Cardiac muscle cell (in vitro differentiated cells and primary cell): ENCODE results near the gene ARL15. TPM values are rescaled to one million over a fixed set of nuclear protein-coding genes. Genes with fewer than 3 reads are reported as not detected.

Experiments
- DNase-seq, 2 donors: peaks; one replicate each; pipeline versions ENCODE4 v3.0.0 to v3.0.0-alpha.2; 2010 to 2017; ENCODE audit warnings: low read depth in 1 of 2, low spot score in 1 of 2
- H3K27ac ChIP-seq: fragments of 200-600 bp; sonication (generic); 2 replicates; pipeline ENCODE4 v1.5.1; 2016
- H3K27me3 ChIP-seq: fragments of 200-600 bp; sonication (generic); 2 replicates; pipeline ENCODE4 v1.6.0; 2016; ENCODE audit warnings: control low read depth
- H3K36me3 ChIP-seq: fragments of 200-600 bp; sonication (generic); 2 replicates; pipeline ENCODE4 v1.5.1; 2016; ENCODE audit warnings: control low read depth
- H3K4me1 ChIP-seq: fragments of 200-600 bp; sonication (generic); 2 replicates; pipeline ENCODE4 v1.8.1; 2017; ENCODE audit warnings: low read depth, mild to moderate bottlenecking, mixed run types
- H3K4me3 ChIP-seq: fragments of 200-600 bp; sonication (generic); 2 replicates; pipeline ENCODE4 v1.5.1; 2016; ENCODE audit warnings: mild to moderate bottlenecking
- H3K9me3 ChIP-seq: fragments of 200-600 bp; sonication (generic); 2 replicates; pipeline ENCODE4 v1.5.1; 2017; ENCODE audit warnings: low read depth, mild to moderate bottlenecking, control low read depth
- CTCF ChIP-seq: IDR thresholded peaks from 2 replicates; pipeline ENCODE4 v1.5.1; 2012; ENCODE audit warnings: low read depth, mild to moderate bottlenecking, low read length
- polyA plus RNA-seq: library from polyadenylated mRNA; unstranded; fragments of >200 nt; fragmentation: Nextera tagmentation; extraction: Ambion mirVana; gene quantifications from 2 replicates; pipeline ENCODE4 v1.2.1, GENCODE V29; 2016
- total RNA-seq: library from RNA; depleted of rRNA; stranded (reverse); fragments of >200 nt; gene quantifications from 2 replicates; pipeline ENCODE4 v1.2.3, GENCODE V29; 2016

Gene ARL15
- total and polyA plus RNA-seq, 2 experiments from 2014 or later: 23.2 to 27.4 TPM

GRCh38 chr5:54275361-54275760, 35.0 kb downstream of the ARL15 start:
- no peak for DNase-seq

GRCh38 chr5:54274944-54275343, 35.4 kb downstream of the ARL15 start:
- no peaks in the 10 kb centered on the region for H3K4me1 ChIP-seq
- no peak overlapping the region for H3K27ac ChIP-seq
- no peak for DNase-seq
- no peak overlapping the region for H3K4me3 ChIP-seq
- no peaks in the 10 kb centered on the region for H3K27me3 ChIP-seq
- no peak for TF ChIP-seq CTCF
- H3K36me3 ChIP-seq: no peaks in the 10 kb centered on the region
- no peaks in the 10 kb centered on the region for H3K9me3 ChIP-seq

More at GRCh38 chr5:54275361-54275760, 35.0 kb downstream of the ARL15 start:
- H3K4me3 ChIP-seq: no peak overlapping the region
- no peak overlapping the region for H3K27ac ChIP-seq
- no peak for TF ChIP-seq CTCF
- no peaks in the 10 kb centered on the region for H3K27me3 ChIP-seq
- H3K9me3 ChIP-seq: no peaks in the 10 kb centered on the region
- no peaks in the 10 kb centered on the region for H3K36me3 ChIP-seq
- no peaks in the 10 kb centered on the region for H3K4me1 ChIP-seq

- Histone ChIP-seq H3K9me3 (no peaks in the 10 kb centered on the region), H3K36me3 (no peaks in the 10 kb centered on the region), H3K4me3 (no peak overlapping the region), H3K4me1 (no peaks in the 10 kb centered on the region), H3K27ac (no peak overlapping the region), H3K27me3 (no peaks in the 10 kb centered on the region)
- DNase-seq: peak in 1 of 2 donors; percentile 10
- no peak for TF ChIP-seq CTCF
Observed at GRCh38 chr5:54273715-54274114, 36.7 kb downstream of the ARL15 start.

- H3K36me3 ChIP-seq: no peaks in the 10 kb centered on the region
- no peaks in the 10 kb centered on the region for H3K9me3 ChIP-seq
- H3K27ac ChIP-seq: no peak overlapping the region
- no peak overlapping the region for H3K4me3 ChIP-seq
- no peak for TF ChIP-seq CTCF
- DNase-seq: no peak
- no peaks in the 10 kb centered on the region for H3K27me3 ChIP-seq
- no peaks in the 10 kb centered on the region for H3K4me1 ChIP-seq
Observed at GRCh38 chr5:54272746-54273145, 37.6 kb downstream of the ARL15 start.

- Histone ChIP-seq H3K9me3 (no peaks in the 10 kb centered on the region), H3K4me3 (no peak overlapping the region), H3K36me3 (no peaks in the 10 kb centered on the region), H3K4me1 (no peaks in the 10 kb centered on the region), H3K27me3 (no peaks in the 10 kb centered on the region), H3K27ac (no peak overlapping the region)
- no peak for TF ChIP-seq CTCF
- DNase-seq: no peak
Observed at GRCh38 chr5:54270326-54270725, 40.0 kb downstream of the ARL15 start.

- Histone ChIP-seq H3K9me3 (no peaks in the 10 kb centered on the region), H3K27ac (no peak overlapping the region), H3K4me1 (no peaks in the 10 kb centered on the region), H3K27me3 (no peaks in the 10 kb centered on the region), H3K4me3 (no peak overlapping the region), H3K36me3 (no peaks in the 10 kb centered on the region)
- DNase-seq: no peak
- no peak for TF ChIP-seq CTCF
Observed at GRCh38 chr5:54264574-54264973, 45.8 kb downstream of the ARL15 start.
